ENCODE data around the gene SLC43A1.

Gene SLC43A1

GRCh38 chr11:57491371-57492061, 24.0 kb downstream of the SLC43A1 start:
- no peak overlapping the region for H3K27ac ChIP-seq
- no peak overlapping the region for H3K4me3 ChIP-seq (ENCODE audit: low read depth in 1 of 2, low read length in 1 of 2)
- H3K9me3 ChIP-seq = no peaks in the 10 kb centered on the region
- TF ChIP-seq, protein P1, sequence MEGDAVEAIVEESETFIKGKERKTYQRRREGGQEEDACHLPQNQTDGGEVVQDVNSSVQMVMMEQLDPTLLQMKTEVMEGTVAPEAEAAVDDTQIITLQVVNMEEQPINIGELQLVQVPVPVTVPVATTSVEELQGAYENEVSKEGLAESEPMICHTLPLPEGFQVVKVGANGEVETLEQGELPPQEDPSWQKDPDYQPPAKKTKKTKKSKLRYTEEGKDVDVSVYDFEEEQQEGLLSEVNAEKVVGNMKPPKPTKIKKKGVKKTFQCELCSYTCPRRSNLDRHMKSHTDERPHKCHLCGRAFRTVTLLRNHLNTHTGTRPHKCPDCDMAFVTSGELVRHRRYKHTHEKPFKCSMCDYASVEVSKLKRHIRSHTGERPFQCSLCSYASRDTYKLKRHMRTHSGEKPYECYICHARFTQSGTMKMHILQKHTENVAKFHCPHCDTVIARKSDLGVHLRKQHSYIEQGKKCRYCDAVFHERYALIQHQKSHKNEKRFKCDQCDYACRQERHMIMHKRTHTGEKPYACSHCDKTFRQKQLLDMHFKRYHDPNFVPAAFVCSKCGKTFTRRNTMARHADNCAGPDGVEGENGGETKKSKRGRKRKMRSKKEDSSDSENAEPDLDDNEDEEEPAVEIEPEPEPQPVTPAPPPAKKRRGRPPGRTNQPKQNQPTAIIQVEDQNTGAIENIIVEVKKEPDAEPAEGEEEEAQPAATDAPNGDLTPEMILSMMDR (IDR thresholded peaks at IDR 0.05) = peak; percentile 36
- H3K4me1 ChIP-seq (ENCODE audit: control insufficient read depth in 1 of 2, insufficient read depth in 1 of 2, low read depth in 1 of 2, low read length in 1 of 2) = peaks cover 36 to 42% of the 10 kb centered on the region in 2 experiments
- H3K27me3 ChIP-seq = no peaks in the 10 kb centered on the region
- no peaks in the 10 kb centered on the region for H3K36me3 ChIP-seq

- Histone ChIP-seq H3K27ac (no peak overlapping the region), H3K4me1 (ENCODE audit: control insufficient read depth in 1 of 2, insufficient read depth in 1 of 2, low read depth in 1 of 2, low read length in 1 of 2) (peaks cover 43 to 48% of the 10 kb centered on the region in 2 experiments), H3K27me3 (no peaks in the 10 kb centered on the region), H3K9me3 (no peaks in the 10 kb centered on the region), H3K36me3 (no peaks in the 10 kb centered on the region), H3K4me3 (ENCODE audit: low read depth in 1 of 2, low read length in 1 of 2) (no peak overlapping the region)
- TF ChIP-seq, protein P1 (IDR thresholded peaks at IDR 0.05) = no peak
These were observed 24.9 kb downstream of the SLC43A1 start for GRCh38 chr11:57490456-57491248.

DNA sequence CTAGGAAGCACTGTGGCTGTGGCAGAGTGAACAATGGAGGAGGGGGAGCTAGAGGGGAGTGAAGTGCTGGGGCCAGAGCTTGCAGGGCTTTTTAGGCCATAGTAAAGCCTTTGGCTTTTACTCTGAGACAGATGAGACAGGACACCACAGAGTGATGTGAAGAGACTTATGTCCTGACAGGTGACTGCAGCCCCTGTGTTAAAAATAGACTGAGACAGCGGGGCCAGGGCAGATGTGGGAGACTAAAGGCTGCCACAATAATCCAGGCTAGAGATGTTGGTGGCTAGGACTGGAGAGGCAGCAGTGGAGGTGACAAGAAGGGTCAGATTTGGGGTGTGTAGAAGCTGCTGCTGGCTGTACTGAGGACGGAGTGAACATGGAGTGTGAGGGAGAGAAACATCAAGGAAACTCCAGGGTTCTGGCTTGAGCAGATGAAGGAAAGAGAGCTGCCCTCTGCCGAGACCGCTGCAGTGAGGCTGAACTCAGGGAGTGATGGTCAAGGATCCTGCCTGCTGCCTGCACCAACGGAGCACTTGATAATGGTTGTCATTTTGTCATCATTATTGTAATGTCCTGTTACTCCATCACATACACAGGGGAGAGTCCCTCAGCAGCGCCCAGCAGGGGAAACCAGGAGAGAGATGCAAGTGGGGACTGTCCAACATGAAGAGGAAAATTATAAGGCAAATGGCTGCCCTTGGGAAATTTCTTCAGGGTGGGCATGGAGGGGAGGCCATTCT, 27.4 kb downstream of the SLC43A1 start:
- no peaks in the 10 kb centered on the region for H3K9me3 ChIP-seq
- TF ChIP-seq, protein P1 (IDR thresholded peaks at IDR 0.05) = no peak
- H3K4me1 ChIP-seq (ENCODE audit: control insufficient read depth in 1 of 2, insufficient read depth in 1 of 2, low read depth in 1 of 2, low read length in 1 of 2) = peaks cover 59 to 63% of the 10 kb centered on the region in 2 experiments
- H3K27ac ChIP-seq = peak overlapping the region; percentile 48
- H3K36me3 ChIP-seq = no peaks in the 10 kb centered on the region
- no peak overlapping the region for H3K4me3 ChIP-seq (ENCODE audit: low read depth in 1 of 2, low read length in 1 of 2)
- no peaks in the 10 kb centered on the region for H3K27me3 ChIP-seq

DNA sequence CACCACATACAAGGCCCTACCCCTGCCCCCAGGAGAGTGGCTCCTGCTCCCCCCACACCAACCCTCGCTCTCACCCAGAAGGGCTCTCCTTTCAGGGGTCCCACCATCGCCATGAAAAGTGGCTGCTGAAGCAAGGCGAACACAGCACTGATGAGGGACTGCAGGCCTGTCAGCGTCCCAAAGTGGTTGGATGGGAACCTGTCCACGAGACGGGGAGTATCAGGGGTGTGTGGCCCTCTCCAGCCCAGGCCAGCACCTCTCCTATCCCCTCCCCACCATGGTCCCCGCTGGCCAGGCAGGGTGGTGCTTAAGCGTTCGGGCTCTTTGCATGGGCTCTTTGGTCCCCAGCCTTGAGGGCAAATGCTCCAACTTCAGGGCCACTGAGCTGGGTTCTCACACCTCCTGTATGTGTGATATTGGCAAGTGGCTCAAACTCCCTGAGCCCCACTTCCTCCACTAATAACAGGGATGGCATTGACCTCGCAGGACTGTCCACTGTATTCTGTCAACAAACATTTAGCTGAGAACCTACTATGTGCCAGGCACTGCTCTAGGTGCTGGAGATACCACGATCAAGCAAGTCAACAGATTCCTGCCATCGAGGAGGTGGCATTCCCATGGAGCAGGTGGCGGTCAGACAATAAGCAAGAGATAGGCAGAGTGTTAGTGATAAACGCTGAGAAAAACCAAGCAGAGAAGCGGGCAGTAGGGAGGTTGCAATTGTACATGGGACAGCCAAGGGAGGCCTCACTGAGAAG, 28.3 kb downstream of the SLC43A1 start:
- no peaks in the 10 kb centered on the region for H3K9me3 ChIP-seq
- H3K36me3 ChIP-seq = no peaks in the 10 kb centered on the region
- TF ChIP-seq, protein P1 (IDR thresholded peaks at IDR 0.05) = no peak
- peaks cover 7% of the 10 kb centered on the region for H3K27me3 ChIP-seq
- H3K27ac ChIP-seq = no peak overlapping the region
- H3K4me3 ChIP-seq (ENCODE audit: low read depth in 1 of 2, low read length in 1 of 2) = no peak overlapping the region
- H3K4me1 ChIP-seq (ENCODE audit: control insufficient read depth in 1 of 2, insufficient read depth in 1 of 2, low read depth in 1 of 2, low read length in 1 of 2) = peaks cover 62 to 66% of the 10 kb centered on the region in 2 experiments
